WTC11 (cell line): ENCODE results near the gene RAPGEF1. TPM values are rescaled to one million over a fixed set of nuclear protein-coding genes. Genes with fewer than 3 reads are reported as not detected.

Experiments
- ATAC-seq: fragments of 200-7000 bp; cut with Tn5 transposase; 2 replicates; pipeline ENCODE4 v1.10.0; 2021; ENCODE audit warnings: mild to moderate bottlenecking, moderate library complexity
- CTCF ChIA-PET: fragments of 300-600 bp; sonication (Branson Sonifier 250); formaldehyde crosslinking; loops from one replicate; lab custom pipeline; 2021; ENCODE audit warnings: antibody characterized with exemption; lab: Charles Lee
- POLR2A ChIA-PET: fragments of 350-600 bp; sonication (Branson Sonifier 250); formaldehyde crosslinking; loops from one replicate; lab custom pipeline; 2021; ENCODE audit warnings: antibody characterized with exemption; lab: Charles Lee
- DNase-seq: peaks from one replicate; pipeline ENCODE4 v3.0.0; 2021; ENCODE audit warnings: low spot score
- H3K27ac Mint-ChIP-seq: 2 replicates; pipeline ENCODE4 v1.8.0; 2021; ENCODE audit warnings: mixed read lengths
- H3K27me3 Mint-ChIP-seq: 2 replicates; pipeline ENCODE4 v1.8.0; 2021; ENCODE audit warnings: low read depth, mild to moderate bottlenecking, moderate library complexity, mixed read lengths
- H3K36me3 Mint-ChIP-seq: 2 replicates; pipeline ENCODE4 v1.8.0; 2021; ENCODE audit warnings: mixed read lengths
- H3K4me1 Mint-ChIP-seq: 2 replicates; pipeline ENCODE4 v1.8.0; 2022; ENCODE audit warnings: mixed read lengths
- H3K4me3 Mint-ChIP-seq: 2 replicates; pipeline ENCODE4 v1.8.0; 2021; ENCODE audit warnings: mild to moderate bottlenecking, moderate library complexity, mixed read lengths
- H3K9me3 Mint-ChIP-seq: 2 replicates; pipeline ENCODE4 v1.8.0; 2021; ENCODE audit warnings: mixed read lengths
- CREB1 ChIP-seq: sonication (generic); formaldehyde crosslinking; IDR thresholded peaks from 2 replicates; pipeline ENCODE4 v1.8.0; 2023; ENCODE audit warnings: mild to moderate bottlenecking, missing genetic modification reagents
- GABPB1 ChIP-seq: sonication (generic); formaldehyde crosslinking; IDR thresholded peaks from 2 replicates; pipeline ENCODE4 v1.8.1; 2023; ENCODE audit warnings: mild to moderate bottlenecking, missing genetic modification reagents
- GTF2I ChIP-seq: fragments of 250-450 bp; sonication (Bioruptor Pico); conservative IDR thresholded peaks from 2 replicates; pipeline ENCODE4 v1.4.0; 2021; ENCODE audit warnings: mild to moderate bottlenecking
- HMGA2 ChIP-seq: fragments of 250-450 bp; sonication (Bioruptor Pico); IDR thresholded peaks from 2 replicates; pipeline ENCODE4 v1.4.0; 2021; ENCODE audit warnings: mild to moderate bottlenecking, moderate library complexity
- JAZF1 ChIP-seq: fragments of 250-450 bp; sonication (Bioruptor Pico); IDR thresholded peaks from 2 replicates; pipeline ENCODE4 v1.9.0; 2021; ENCODE audit warnings: moderate library complexity, mild to moderate bottlenecking, inconsistent platforms
- JUN ChIP-seq: sonication (generic); formaldehyde crosslinking; IDR thresholded peaks from 2 replicates; pipeline ENCODE4 v1.8.0; 2023; ENCODE audit warnings: mild to moderate bottlenecking, missing genetic modification reagents
- SP1 ChIP-seq: sonication (generic); formaldehyde crosslinking; conservative IDR thresholded peaks from 2 replicates; pipeline ENCODE4 v1.8.1; 2022; ENCODE audit warnings: missing genetic modification reagents
- TEAD1 ChIP-seq: sonication (generic); formaldehyde crosslinking; IDR thresholded peaks from 2 replicates; pipeline ENCODE4 v1.8.0; 2022; ENCODE audit warnings: mild to moderate bottlenecking, missing genetic modification reagents
- ZBTB21 ChIP-seq: sonication (generic); formaldehyde crosslinking; IDR thresholded peaks from 2 replicates; pipeline ENCODE4 v1.8.1; 2023; ENCODE audit warnings: mild to moderate bottlenecking, missing genetic modification reagents, borderline replicate concordance
- ZNF281 ChIP-seq: sonication (generic); formaldehyde crosslinking; IDR thresholded peaks from 2 replicates; pipeline ENCODE4 v1.8.0; 2023; ENCODE audit warnings: mild to moderate bottlenecking, missing genetic modification reagents
- total RNA-seq: library from RNA; stranded (reverse); gene quantifications from 3 replicates; pipeline ENCODE4 v1.2.3, GENCODE V29; 2021
- TF ChIP-seq, protein P1 (sequence below): sonication (generic); formaldehyde crosslinking; conservative IDR thresholded peaks from 2 replicates; pipeline ENCODE4 v1.8.1; 2023; ENCODE audit warnings: mild to moderate bottlenecking, low read depth, missing genetic modification reagents, moderate library complexity
- TF ChIP-seq, protein P2 (sequence below): sonication (generic); formaldehyde crosslinking; IDR thresholded peaks from 2 replicates; pipeline ENCODE4 v1.8.0; 2022; ENCODE audit warnings: mild to moderate bottlenecking, missing genetic modification reagents
- TF ChIP-seq, protein P3 (sequence below): fragments of 250-450 bp; sonication (Bioruptor Pico); IDR thresholded peaks from 2 replicates; pipeline ENCODE4 v1.9.0; 2021; ENCODE audit warnings: mild to moderate bottlenecking, borderline replicate concordance
- TF ChIP-seq, protein P4 (sequence below): fragments of 250-450 bp; sonication (Bioruptor Pico); IDR thresholded peaks from 2 replicates; pipeline ENCODE4 v1.9.0; 2021; ENCODE audit warnings: mild to moderate bottlenecking
- TF ChIP-seq, protein P5 (sequence below): fragments of 250-450 bp; sonication (Bioruptor Pico); IDR thresholded peaks from 2 replicates; pipeline ENCODE4 v1.9.0; 2021; ENCODE audit warnings: mild to moderate bottlenecking
- TF ChIP-seq, protein P6 (sequence below): fragments of 250-450 bp; sonication (Bioruptor Pico); IDR thresholded peaks from 2 replicates; pipeline ENCODE4 v1.9.0; 2021; ENCODE audit warnings: moderate library complexity, mild to moderate bottlenecking, inconsistent platforms, borderline replicate concordance
- TF ChIP-seq, protein P7 (sequence below): sonication (generic); formaldehyde crosslinking; IDR thresholded peaks from 2 replicates; pipeline ENCODE4 v1.8.1; 2022; ENCODE audit warnings: missing genetic modification reagents, borderline replicate concordance

Gene RAPGEF1
- total RNA-seq, 1 experiment from 2014 or later = 66.2 TPM

DNA sequence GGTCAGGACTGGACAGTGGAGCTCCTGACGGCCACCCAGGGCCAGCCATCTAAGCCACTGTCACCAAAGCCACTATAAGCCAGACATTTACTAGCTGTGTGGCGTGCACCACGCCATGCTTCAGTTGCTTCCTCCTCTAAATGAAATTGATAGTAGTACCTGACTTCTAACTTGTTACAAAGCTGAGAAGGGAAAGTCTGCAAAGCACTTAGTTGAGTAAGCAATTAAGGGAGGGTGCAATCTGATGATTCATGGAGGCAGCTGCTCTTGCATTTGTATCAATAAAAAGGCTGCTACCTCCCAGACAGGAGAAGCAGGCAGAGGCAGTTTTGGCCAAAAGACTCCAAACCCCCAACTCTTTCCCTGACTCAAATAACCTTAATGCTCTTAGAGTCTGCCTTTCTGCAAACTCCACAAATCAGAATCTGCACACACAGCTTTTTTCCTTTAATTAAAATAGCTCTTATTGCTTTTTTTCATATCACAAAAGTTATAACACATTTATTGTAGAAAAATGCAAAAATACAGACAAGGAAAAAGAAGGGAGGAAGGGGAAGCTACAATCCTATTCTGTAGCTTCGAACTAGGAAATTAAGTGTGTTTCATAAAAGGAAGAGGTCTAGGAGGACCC is 19.3 kb upstream of the RAPGEF1 start:
- no peak for TF ChIP-seq CREB1 (CRISPR knock-in tag)
- no peak for TF ChIP-seq JAZF1 (CRISPR knock-in tag)
- POLR2A ChIA-PET = no interaction called here
- ATAC-seq (no peak), DNase-seq (no peak)
- no peaks in the 10 kb centered on the region for H3K36me3 Mint-ChIP-seq
- no peaks in the 10 kb centered on the region for H3K9me3 Mint-ChIP-seq
- H3K27me3 Mint-ChIP-seq = peaks cover 2% of the 10 kb centered on the region; the same call in 1 of the 2 replicates
- peaks cover 11% of the 10 kb centered on the region for H3K4me1 Mint-ChIP-seq
- no peak overlapping the region for H3K27ac Mint-ChIP-seq
- no peak overlapping the region for H3K4me3 Mint-ChIP-seq
- CTCF ChIA-PET = interaction anchor here (0.7 to 2.9 kb wide), 9 partner anchors 17 to 982 kb away, joined by 3 to 14 read pairs (median 4); no protein-coding TSS in a partner anchor

GRCh38 chr9:131757549-131757948 is 17.7 kb upstream of the RAPGEF1 start:
- Mint-ChIP-seq H3K9me3 (no peaks in the 10 kb centered on the region), H3K27me3 (peaks cover 2% of the 10 kb centered on the region; the same call in 1 of the 2 replicates), H3K36me3 (no peaks in the 10 kb centered on the region), H3K27ac (no peak overlapping the region), H3K4me3 (no peak overlapping the region), H3K4me1 (peaks cover 11% of the 10 kb centered on the region)
- POLR2A ChIA-PET = interaction anchor here (0.7 kb wide), 1 partner anchor 45 kb away, joined by 10 read pairs; no protein-coding TSS in a partner anchor
- CTCF ChIA-PET = interaction anchor here (0.6 to 3.1 kb wide), 15 partner anchors 8 to 501 kb away, joined by 3 to 14 read pairs (median 4); no protein-coding TSS in a partner anchor
- no peak for ATAC-seq
- no peak for TF ChIP-seq ZBTB21
- TF ChIP-seq HMGA2 (CRISPR knock-in tag) = no peak
- TF ChIP-seq, protein P1, sequence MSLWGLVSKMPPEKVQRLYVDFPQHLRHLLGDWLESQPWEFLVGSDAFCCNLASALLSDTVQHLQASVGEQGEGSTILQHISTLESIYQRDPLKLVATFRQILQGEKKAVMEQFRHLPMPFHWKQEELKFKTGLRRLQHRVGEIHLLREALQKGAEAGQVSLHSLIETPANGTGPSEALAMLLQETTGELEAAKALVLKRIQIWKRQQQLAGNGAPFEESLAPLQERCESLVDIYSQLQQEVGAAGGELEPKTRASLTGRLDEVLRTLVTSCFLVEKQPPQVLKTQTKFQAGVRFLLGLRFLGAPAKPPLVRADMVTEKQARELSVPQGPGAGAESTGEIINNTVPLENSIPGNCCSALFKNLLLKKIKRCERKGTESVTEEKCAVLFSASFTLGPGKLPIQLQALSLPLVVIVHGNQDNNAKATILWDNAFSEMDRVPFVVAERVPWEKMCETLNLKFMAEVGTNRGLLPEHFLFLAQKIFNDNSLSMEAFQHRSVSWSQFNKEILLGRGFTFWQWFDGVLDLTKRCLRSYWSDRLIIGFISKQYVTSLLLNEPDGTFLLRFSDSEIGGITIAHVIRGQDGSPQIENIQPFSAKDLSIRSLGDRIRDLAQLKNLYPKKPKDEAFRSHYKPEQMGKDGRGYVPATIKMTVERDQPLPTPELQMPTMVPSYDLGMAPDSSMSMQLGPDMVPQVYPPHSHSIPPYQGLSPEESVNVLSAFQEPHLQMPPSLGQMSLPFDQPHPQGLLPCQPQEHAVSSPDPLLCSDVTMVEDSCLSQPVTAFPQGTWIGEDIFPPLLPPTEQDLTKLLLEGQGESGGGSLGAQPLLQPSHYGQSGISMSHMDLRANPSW (CRISPR knock-in tag) = no peak
- TF ChIP-seq, protein P2, sequence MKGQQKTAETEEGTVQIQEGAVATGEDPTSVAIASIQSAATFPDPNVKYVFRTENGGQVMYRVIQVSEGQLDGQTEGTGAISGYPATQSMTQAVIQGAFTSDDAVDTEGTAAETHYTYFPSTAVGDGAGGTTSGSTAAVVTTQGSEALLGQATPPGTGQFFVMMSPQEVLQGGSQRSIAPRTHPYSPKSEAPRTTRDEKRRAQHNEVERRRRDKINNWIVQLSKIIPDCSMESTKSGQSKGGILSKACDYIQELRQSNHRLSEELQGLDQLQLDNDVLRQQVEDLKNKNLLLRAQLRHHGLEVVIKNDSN = no peak
- TF ChIP-seq, protein P3, sequence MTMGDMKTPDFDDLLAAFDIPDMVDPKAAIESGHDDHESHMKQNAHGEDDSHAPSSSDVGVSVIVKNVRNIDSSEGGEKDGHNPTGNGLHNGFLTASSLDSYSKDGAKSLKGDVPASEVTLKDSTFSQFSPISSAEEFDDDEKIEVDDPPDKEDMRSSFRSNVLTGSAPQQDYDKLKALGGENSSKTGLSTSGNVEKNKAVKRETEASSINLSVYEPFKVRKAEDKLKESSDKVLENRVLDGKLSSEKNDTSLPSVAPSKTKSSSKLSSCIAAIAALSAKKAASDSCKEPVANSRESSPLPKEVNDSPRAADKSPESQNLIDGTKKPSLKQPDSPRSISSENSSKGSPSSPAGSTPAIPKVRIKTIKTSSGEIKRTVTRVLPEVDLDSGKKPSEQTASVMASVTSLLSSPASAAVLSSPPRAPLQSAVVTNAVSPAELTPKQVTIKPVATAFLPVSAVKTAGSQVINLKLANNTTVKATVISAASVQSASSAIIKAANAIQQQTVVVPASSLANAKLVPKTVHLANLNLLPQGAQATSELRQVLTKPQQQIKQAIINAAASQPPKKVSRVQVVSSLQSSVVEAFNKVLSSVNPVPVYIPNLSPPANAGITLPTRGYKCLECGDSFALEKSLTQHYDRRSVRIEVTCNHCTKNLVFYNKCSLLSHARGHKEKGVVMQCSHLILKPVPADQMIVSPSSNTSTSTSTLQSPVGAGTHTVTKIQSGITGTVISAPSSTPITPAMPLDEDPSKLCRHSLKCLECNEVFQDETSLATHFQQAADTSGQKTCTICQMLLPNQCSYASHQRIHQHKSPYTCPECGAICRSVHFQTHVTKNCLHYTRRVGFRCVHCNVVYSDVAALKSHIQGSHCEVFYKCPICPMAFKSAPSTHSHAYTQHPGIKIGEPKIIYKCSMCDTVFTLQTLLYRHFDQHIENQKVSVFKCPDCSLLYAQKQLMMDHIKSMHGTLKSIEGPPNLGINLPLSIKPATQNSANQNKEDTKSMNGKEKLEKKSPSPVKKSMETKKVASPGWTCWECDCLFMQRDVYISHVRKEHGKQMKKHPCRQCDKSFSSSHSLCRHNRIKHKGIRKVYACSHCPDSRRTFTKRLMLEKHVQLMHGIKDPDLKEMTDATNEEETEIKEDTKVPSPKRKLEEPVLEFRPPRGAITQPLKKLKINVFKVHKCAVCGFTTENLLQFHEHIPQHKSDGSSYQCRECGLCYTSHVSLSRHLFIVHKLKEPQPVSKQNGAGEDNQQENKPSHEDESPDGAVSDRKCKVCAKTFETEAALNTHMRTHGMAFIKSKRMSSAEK = no peak
- TF ChIP-seq, protein P4, sequence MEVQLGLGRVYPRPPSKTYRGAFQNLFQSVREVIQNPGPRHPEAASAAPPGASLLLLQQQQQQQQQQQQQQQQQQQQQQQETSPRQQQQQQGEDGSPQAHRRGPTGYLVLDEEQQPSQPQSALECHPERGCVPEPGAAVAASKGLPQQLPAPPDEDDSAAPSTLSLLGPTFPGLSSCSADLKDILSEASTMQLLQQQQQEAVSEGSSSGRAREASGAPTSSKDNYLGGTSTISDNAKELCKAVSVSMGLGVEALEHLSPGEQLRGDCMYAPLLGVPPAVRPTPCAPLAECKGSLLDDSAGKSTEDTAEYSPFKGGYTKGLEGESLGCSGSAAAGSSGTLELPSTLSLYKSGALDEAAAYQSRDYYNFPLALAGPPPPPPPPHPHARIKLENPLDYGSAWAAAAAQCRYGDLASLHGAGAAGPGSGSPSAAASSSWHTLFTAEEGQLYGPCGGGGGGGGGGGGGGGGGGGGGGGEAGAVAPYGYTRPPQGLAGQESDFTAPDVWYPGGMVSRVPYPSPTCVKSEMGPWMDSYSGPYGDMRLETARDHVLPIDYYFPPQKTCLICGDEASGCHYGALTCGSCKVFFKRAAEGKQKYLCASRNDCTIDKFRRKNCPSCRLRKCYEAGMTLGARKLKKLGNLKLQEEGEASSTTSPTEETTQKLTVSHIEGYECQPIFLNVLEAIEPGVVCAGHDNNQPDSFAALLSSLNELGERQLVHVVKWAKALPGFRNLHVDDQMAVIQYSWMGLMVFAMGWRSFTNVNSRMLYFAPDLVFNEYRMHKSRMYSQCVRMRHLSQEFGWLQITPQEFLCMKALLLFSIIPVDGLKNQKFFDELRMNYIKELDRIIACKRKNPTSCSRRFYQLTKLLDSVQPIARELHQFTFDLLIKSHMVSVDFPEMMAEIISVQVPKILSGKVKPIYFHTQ (CRISPR knock-in tag) = no peak
- TF ChIP-seq, protein P5, sequence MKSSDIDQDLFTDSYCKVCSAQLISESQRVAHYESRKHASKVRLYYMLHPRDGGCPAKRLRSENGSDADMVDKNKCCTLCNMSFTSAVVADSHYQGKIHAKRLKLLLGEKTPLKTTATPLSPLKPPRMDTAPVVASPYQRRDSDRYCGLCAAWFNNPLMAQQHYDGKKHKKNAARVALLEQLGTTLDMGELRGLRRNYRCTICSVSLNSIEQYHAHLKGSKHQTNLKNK (CRISPR knock-in tag) = no peak
- no peak for TF ChIP-seq GTF2I (CRISPR knock-in tag)
- no peak for TF ChIP-seq SP1 (CRISPR knock-in tag)
- TF ChIP-seq GABPB1 (CRISPR knock-in tag) = no peak
- TF ChIP-seq, protein P6, sequence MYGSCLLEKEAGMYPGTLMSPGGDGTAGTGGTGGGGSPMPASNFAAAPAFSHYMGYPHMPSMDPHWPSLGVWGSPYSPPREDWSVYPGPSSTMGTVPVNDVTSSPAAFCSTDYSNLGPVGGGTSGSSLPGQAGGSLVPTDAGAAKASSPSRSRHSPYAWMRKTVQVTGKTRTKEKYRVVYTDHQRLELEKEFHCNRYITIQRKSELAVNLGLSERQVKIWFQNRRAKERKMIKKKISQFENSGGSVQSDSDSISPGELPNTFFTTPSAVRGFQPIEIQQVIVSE = no peak
- TF ChIP-seq TEAD1 (CRISPR knock-in tag) = no peak
- no peak for TF ChIP-seq JUN (CRISPR knock-in tag)
- no peak for TF ChIP-seq ZNF281 (CRISPR knock-in tag)
- TF ChIP-seq, protein P7, sequence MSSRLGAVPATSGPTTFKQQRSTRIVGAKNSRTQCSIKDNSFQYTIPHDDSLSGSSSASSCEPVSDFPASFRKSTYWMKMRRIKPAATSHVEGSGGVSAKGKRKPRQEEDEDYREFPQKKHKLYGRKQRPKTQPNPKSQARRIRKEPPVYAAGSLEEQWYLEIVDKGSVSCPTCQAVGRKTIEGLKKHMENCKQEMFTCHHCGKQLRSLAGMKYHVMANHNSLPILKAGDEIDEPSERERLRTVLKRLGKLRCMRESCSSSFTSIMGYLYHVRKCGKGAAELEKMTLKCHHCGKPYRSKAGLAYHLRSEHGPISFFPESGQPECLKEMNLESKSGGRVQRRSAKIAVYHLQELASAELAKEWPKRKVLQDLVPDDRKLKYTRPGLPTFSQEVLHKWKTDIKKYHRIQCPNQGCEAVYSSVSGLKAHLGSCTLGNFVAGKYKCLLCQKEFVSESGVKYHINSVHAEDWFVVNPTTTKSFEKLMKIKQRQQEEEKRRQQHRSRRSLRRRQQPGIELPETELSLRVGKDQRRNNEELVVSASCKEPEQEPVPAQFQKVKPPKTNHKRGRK = no peak
- no peak for DNase-seq
